Neural cell (in vitro differentiated cells): ENCODE results near the gene CNOT3. TPM values are rescaled to one million over a fixed set of nuclear protein-coding genes. Genes with fewer than 3 reads are reported as not detected.

ENCODE experiments used
- H2AFZ ChIP-seq: fragments of 200-600, 300-800 bp; sonication (generic), shearing (Covaris generic); 2 replicates; pipeline ENCODE4 v1.6.0; 2014; ENCODE audit warnings: low read depth, mild to moderate bottlenecking, antibody characterized with exemption, low read length, moderate library complexity
- H3F3A ChIP-seq: fragments of 200-600 bp; shearing (Covaris generic); 2 replicates; pipeline ENCODE4 v1.6.1; 2016; ENCODE audit warnings: mild to moderate bottlenecking, moderate library complexity, mixed read lengths, antibody characterized with exemption, low read length; ENCODE audit not compliant: insufficient read depth, poor library complexity, severe bottlenecking
- H3K27ac ChIP-seq: fragments of 200-600, 300-800 bp; sonication (generic), shearing (Covaris generic); 2 replicates; pipeline ENCODE4 v1.5.1; 2014; ENCODE audit warnings: mild to moderate bottlenecking, low read length, moderate library complexity
- H3K27me3 ChIP-seq: fragments of 300-800, 200-600 bp; sonication (generic), shearing (Covaris generic); 2 replicates; pipeline ENCODE4 v1.6.0; 2014; ENCODE audit warnings: mild to moderate bottlenecking, low read depth, low read length, moderate library complexity; ENCODE audit not compliant: insufficient read depth
- H3K36me3 ChIP-seq: fragments of 300-800, 200-600 bp; sonication (generic), shearing (Covaris generic); 2 replicates; pipeline ENCODE4 v1.5.1; 2014; ENCODE audit warnings: mild to moderate bottlenecking, antibody characterized with exemption, low read length, moderate library complexity; ENCODE audit not compliant: insufficient read depth
- H3K4me2 ChIP-seq: fragments of 300-800, 200-600 bp; sonication (generic), shearing (Covaris generic); 2 replicates; pipeline ENCODE4 v1.6.0; 2014; ENCODE audit warnings: mild to moderate bottlenecking, low read length
- H3K4me3 ChIP-seq: fragments of 300-800, 200-600 bp; sonication (generic), shearing (Covaris generic); 2 replicates; pipeline ENCODE4 v1.5.1; 2014; ENCODE audit warnings: mild to moderate bottlenecking, low read length, moderate library complexity
- H3K79me2 ChIP-seq: fragments of 200-600 bp; shearing (Covaris generic); replicated peaks from 2 replicates; pipeline ENCODE4 v1.6.0; 2014; ENCODE audit warnings: mild to moderate bottlenecking, low read length, moderate library complexity; ENCODE audit not compliant: insufficient read depth
- H3K9ac ChIP-seq: fragments of 300-800, 200-600 bp; sonication (generic), shearing (Covaris generic); 2 replicates; pipeline ENCODE4 v1.6.1; 2016; ENCODE audit warnings: mild to moderate bottlenecking, low read length, mixed read lengths
- H3K9me2 ChIP-seq: fragments of 200-600 bp; shearing (Covaris generic); 2 replicates; pipeline ENCODE4 v1.6.1; 2016; ENCODE audit warnings: mild to moderate bottlenecking, low read length, mixed read lengths; ENCODE audit not compliant: insufficient read depth
- H3K9me3 ChIP-seq: fragments of 200-600, 300-800 bp; sonication (generic), shearing (Covaris generic); 2 replicates; pipeline ENCODE4 v1.6.1; 2016; ENCODE audit warnings: mild to moderate bottlenecking, mixed run types, low read length, moderate library complexity, mixed read lengths
- H4K20me1 ChIP-seq: fragments of 200-600 bp; shearing (Covaris generic); 2 replicates; pipeline ENCODE4 v1.6.1; 2016; ENCODE audit warnings: mild to moderate bottlenecking, mixed run types; ENCODE audit not compliant: insufficient read depth
- CTCF ChIP-seq: fragments of 450-650 bp; IDR thresholded peaks from 2 replicates; pipeline ENCODE4 v1.5.1; 2014; ENCODE audit warnings: antibody characterized with exemption, mild to moderate bottlenecking, moderate library complexity; ENCODE audit not compliant: poor library complexity, severe bottlenecking
- EZH2 ChIP-seq: fragments of 200-600, 300-800 bp; shearing (Covaris generic), sonication (generic); IDR thresholded peaks from 2 replicates; pipeline ENCODE4 v1.6.1; 2014; ENCODE audit warnings: antibody characterized with exemption, low read length, borderline replicate concordance, mild to moderate bottlenecking; ENCODE audit not compliant: insufficient read depth, poor library complexity, severe bottlenecking
- MXI1 ChIP-seq: fragments of 450-650 bp; conservative IDR thresholded peaks from 2 replicates; pipeline ENCODE4 v1.6.1; 2014; ENCODE audit warnings: antibody characterized with exemption, mild to moderate bottlenecking; ENCODE audit not compliant: poor library complexity, severe bottlenecking
- POLR2AphosphoS5 ChIP-seq: IDR thresholded peaks from 2 replicates; pipeline ENCODE4 v1.6.1; 2012
- RAD21 ChIP-seq: fragments of 450-650 bp; conservative IDR thresholded peaks from 2 replicates; pipeline ENCODE4 v1.6.1; 2014; ENCODE audit warnings: antibody characterized with exemption, mild to moderate bottlenecking, moderate library complexity
- SMC3 ChIP-seq: fragments of 450-650 bp; conservative IDR thresholded peaks from 2 replicates; pipeline ENCODE4 v1.6.1; 2014; ENCODE audit warnings: antibody characterized with exemption, mild to moderate bottlenecking, moderate library complexity; ENCODE audit not compliant: poor library complexity
- TAF1 ChIP-seq: IDR thresholded peaks from 2 replicates; pipeline ENCODE4 v1.6.1; 2012; ENCODE audit warnings: low read depth
- polyA plus RNA-seq: library from polyadenylated mRNA; depleted of rRNA; stranded (reverse); fragments of >200 nt; gene quantifications from 2 replicates; pipeline ENCODE4 v1.2.3, GENCODE V29; 2014
- TF ChIP-seq, protein P1 (sequence below): IDR thresholded peaks from 2 replicates; pipeline ENCODE4 v1.6.1; 2012; ENCODE audit warnings: borderline replicate concordance

The CNOT3 gene
- polyA plus RNA-seq, 1 donor from 2014 or later, result 7.6 TPM

- no peak within 1 kb of the TSS for H3K9ac ChIP-seq
- no peaks in the 10 kb centered on the region for H3K9me3 ChIP-seq
- H3K27me3 ChIP-seq, result peaks cover 21% of the 10 kb centered on the region
- no peaks in the 10 kb centered on the region for H3K9me2 ChIP-seq
- H3K36me3 ChIP-seq, result no peaks in the 10 kb centered on the region
- no peak within 1 kb of the TSS for H2AFZ ChIP-seq
- TF ChIP-seq, protein P1, sequence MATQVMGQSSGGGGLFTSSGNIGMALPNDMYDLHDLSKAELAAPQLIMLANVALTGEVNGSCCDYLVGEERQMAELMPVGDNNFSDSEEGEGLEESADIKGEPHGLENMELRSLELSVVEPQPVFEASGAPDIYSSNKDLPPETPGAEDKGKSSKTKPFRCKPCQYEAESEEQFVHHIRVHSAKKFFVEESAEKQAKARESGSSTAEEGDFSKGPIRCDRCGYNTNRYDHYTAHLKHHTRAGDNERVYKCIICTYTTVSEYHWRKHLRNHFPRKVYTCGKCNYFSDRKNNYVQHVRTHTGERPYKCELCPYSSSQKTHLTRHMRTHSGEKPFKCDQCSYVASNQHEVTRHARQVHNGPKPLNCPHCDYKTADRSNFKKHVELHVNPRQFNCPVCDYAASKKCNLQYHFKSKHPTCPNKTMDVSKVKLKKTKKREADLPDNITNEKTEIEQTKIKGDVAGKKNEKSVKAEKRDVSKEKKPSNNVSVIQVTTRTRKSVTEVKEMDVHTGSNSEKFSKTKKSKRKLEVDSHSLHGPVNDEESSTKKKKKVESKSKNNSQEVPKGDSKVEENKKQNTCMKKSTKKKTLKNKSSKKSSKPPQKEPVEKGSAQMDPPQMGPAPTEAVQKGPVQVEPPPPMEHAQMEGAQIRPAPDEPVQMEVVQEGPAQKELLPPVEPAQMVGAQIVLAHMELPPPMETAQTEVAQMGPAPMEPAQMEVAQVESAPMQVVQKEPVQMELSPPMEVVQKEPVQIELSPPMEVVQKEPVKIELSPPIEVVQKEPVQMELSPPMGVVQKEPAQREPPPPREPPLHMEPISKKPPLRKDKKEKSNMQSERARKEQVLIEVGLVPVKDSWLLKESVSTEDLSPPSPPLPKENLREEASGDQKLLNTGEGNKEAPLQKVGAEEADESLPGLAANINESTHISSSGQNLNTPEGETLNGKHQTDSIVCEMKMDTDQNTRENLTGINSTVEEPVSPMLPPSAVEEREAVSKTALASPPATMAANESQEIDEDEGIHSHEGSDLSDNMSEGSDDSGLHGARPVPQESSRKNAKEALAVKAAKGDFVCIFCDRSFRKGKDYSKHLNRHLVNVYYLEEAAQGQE, result no peak
- TF ChIP-seq CTCF (no peak), EZH2 (no peak), POLR2AphosphoS5 (no peak), MXI1 (no peak), SMC3 (no peak), RAD21 (no peak), TAF1 (no peak)
- H3K79me2 ChIP-seq, result peaks cover 16% of the 10 kb centered on the region
- no peak within 1 kb of the TSS for H3K27ac ChIP-seq
- no peak within 1 kb of the TSS for H3K4me3 ChIP-seq
- no peaks in the 10 kb centered on the region for H4K20me1 ChIP-seq
- no peaks in the 10 kb centered on the region for H3F3A ChIP-seq
- H3K4me2 ChIP-seq, result no peak within 1 kb of the TSS
Observed at GRCh38 chr19:54100561-54100960, 37.0 kb upstream of the CNOT3 start, which contains the start of gene OSCAR. TSS of gene OSCAR (minus strand) at chr19:54100803. CDS start at chr19:54100792, 11 bp downstream.

DNA sequence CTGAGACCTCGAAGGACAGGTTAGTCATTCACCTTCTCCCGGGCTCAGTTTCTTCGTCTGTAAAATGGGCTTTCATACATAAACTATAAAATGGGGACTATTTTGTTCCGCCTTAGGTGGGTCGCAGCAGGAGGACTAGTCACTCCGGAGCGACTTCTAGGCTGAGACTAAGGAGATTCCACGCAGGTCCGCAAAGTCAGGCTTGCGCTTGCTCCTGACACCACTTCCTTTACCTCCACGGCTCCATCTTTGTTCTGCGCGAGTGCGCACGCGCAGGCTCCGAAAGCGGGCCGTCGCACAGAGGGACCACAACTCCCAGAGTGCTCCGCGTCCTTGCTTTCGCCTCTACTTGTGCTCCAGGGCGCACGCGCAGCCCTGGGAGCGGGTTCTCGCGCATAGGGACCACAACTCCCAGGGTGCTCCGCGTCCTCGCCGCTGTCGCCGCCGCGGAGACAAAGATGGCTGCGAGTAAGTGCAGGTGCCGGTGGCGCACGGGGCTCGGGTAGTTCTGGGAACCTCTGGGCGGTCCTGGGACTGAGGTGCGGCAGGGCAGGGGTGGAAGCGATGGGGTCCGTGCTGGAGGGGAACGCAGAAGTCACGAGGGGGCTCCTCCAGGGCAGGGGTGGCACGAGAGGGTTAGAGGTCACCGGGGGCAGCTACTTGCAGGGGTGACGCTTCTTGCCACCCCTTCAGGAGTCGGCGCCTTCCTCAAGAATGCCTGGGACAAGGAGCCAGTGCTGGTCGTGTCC lies 35.0 kb upstream of the CNOT3 start, which contains the start of gene NDUFA3:
NDUFA3 (plus strand) TSS at position 435 of the 749 bp plus-strand sequence; CDS start at position 459, 24 bp downstream.
- H3K27ac ChIP-seq, result peak within 1 kb of the TSS; percentile 35

More for the DNA sequence above, 35.0 kb upstream of the CNOT3 start, which contains the start of gene NDUFA3:
- no peak for TF ChIP-seq RAD21
- TF ChIP-seq TAF1, result peak; percentile 89
- TF ChIP-seq EZH2, result no peak
- TF ChIP-seq, protein P1, result peak; percentile 77
- TF ChIP-seq POLR2AphosphoS5, result peak; percentile 91
- TF ChIP-seq MXI1, result peak; percentile 94
- peak; percentile 39 for TF ChIP-seq SMC3
- Histone ChIP-seq H3K9me3 (no peaks in the 10 kb centered on the region), H3K27me3 (peaks cover under 1% of the 10 kb centered on the region), H3K79me2 (peaks cover 16% of the 10 kb centered on the region), H3K4me2 (peak within 1 kb of the TSS; percentile 78), H3F3A (no peaks in the 10 kb centered on the region), H4K20me1 (no peaks in the 10 kb centered on the region), H3K9ac (peak within 1 kb of the TSS; percentile 76), H3K36me3 (no peaks in the 10 kb centered on the region), H3K9me2 (no peaks in the 10 kb centered on the region), H2AFZ (peak within 1 kb of the TSS; percentile 85), H3K4me3 (peak within 1 kb of the TSS; percentile 84)
